Measurements from ENCODE around the gene C1orf122.

Gene C1orf122

GRCh38 chr1:37846647-37847339, 39.2 kb downstream of the C1orf122 start:
- no peak overlapping the region for H3K9ac ChIP-seq (ENCODE audit: low read length in 2 of 2)
- H3K27me3 ChIP-seq (ENCODE audit: control insufficient read depth in 1 of 2, insufficient read depth in 2 of 2, low read length in 2 of 2): no peaks in the 10 kb centered on the region
- H3K27ac ChIP-seq (ENCODE audit: low read length): no peak overlapping the region
- H3K36me3 ChIP-seq (ENCODE audit: control insufficient read depth in 2 of 2, insufficient read depth in 2 of 2, low read length in 2 of 2): peaks cover 3 to 5% of the 10 kb centered on the region in 2 donors
- H3K4me3 ChIP-seq (ENCODE audit: low read length in 2 of 2): no peak overlapping the region
- no peaks in the 10 kb centered on the region for H3K9me3 ChIP-seq (ENCODE audit: control insufficient read depth in 2 of 2, low read length in 2 of 2)
- no peaks in the 10 kb centered on the region for H3K4me1 ChIP-seq (ENCODE audit: control insufficient read depth, insufficient read depth, low read length)

GRCh38 chr1:37849480-37849879, 41.9 kb downstream of the C1orf122 start:
- Histone ChIP-seq H3K27ac (ENCODE audit: low read length) (no peak overlapping the region), H3K4me1 (ENCODE audit: control insufficient read depth, insufficient read depth, low read length) (no peaks in the 10 kb centered on the region), H3K27me3 (ENCODE audit: control insufficient read depth in 1 of 2, insufficient read depth in 2 of 2, low read length in 2 of 2) (no peaks in the 10 kb centered on the region), H3K4me3 (ENCODE audit: low read length in 2 of 2) (no peak overlapping the region), H3K9ac (ENCODE audit: low read length in 2 of 2) (no peak overlapping the region), H3K9me3 (ENCODE audit: control insufficient read depth in 2 of 2, low read length in 2 of 2) (no peaks in the 10 kb centered on the region), H3K36me3 (ENCODE audit: control insufficient read depth in 2 of 2, insufficient read depth in 2 of 2, low read length in 2 of 2) (peaks cover 5 to 7% of the 10 kb centered on the region in 2 donors)

- no peak overlapping the region for H3K27ac ChIP-seq (ENCODE audit: low read length)
- H3K4me3 ChIP-seq (ENCODE audit: low read length in 2 of 2): no peak overlapping the region
- no peaks in the 10 kb centered on the region for H3K9me3 ChIP-seq (ENCODE audit: control insufficient read depth in 2 of 2, low read length in 2 of 2)
- no peaks in the 10 kb centered on the region for H3K4me1 ChIP-seq (ENCODE audit: control insufficient read depth, insufficient read depth, low read length)
- H3K27me3 ChIP-seq (ENCODE audit: control insufficient read depth in 1 of 2, insufficient read depth in 2 of 2, low read length in 2 of 2): no peaks in the 10 kb centered on the region
- peaks cover 8 to 14% of the 10 kb centered on the region in 2 donors for H3K36me3 ChIP-seq (ENCODE audit: control insufficient read depth in 2 of 2, insufficient read depth in 2 of 2, low read length in 2 of 2)
- H3K9ac ChIP-seq (ENCODE audit: low read length in 2 of 2): no peak overlapping the region
Observed at GRCh38 chr1:37850352-37850955, 42.9 kb downstream of the C1orf122 start.

GRCh38 chr1:37851262-37851661, 43.7 kb downstream of the C1orf122 start:
- no peak overlapping the region for H3K27ac ChIP-seq (ENCODE audit: low read length)
- H3K9ac ChIP-seq (ENCODE audit: low read length in 2 of 2): no peak overlapping the region
- peaks cover 2% of the 10 kb centered on the region for H3K4me1 ChIP-seq (ENCODE audit: control insufficient read depth, insufficient read depth, low read length)
- no peaks in the 10 kb centered on the region for H3K9me3 ChIP-seq (ENCODE audit: control insufficient read depth in 2 of 2, low read length in 2 of 2)
- H3K36me3 ChIP-seq (ENCODE audit: control insufficient read depth in 2 of 2, insufficient read depth in 2 of 2, low read length in 2 of 2): peaks cover 8 to 15% of the 10 kb centered on the region in 2 donors
- H3K27me3 ChIP-seq (ENCODE audit: control insufficient read depth in 1 of 2, insufficient read depth in 2 of 2, low read length in 2 of 2): no peaks in the 10 kb centered on the region
- H3K4me3 ChIP-seq (ENCODE audit: low read length in 2 of 2): no peak overlapping the region

GRCh38 chr1:37851782-37852210, 44.2 kb downstream of the C1orf122 start:
- Histone ChIP-seq H3K4me3 (ENCODE audit: low read length in 2 of 2) (no peak overlapping the region), H3K4me1 (ENCODE audit: control insufficient read depth, insufficient read depth, low read length) (peaks cover 2% of the 10 kb centered on the region)

GRCh38 chr1:37853157-37853556, 45.6 kb downstream of the C1orf122 start:
- Histone ChIP-seq H3K4me3 (ENCODE audit: low read length in 2 of 2) (peak overlapping the region in 1 of 2 donors; percentile 5), H3K9ac (ENCODE audit: low read length in 2 of 2) (no peak overlapping the region), H3K36me3 (ENCODE audit: control insufficient read depth in 2 of 2, insufficient read depth in 2 of 2, low read length in 2 of 2) (peaks cover 14 to 18% of the 10 kb centered on the region in 2 donors), H3K27ac (ENCODE audit: low read length) (no peak overlapping the region), H3K27me3 (ENCODE audit: control insufficient read depth in 1 of 2, insufficient read depth in 2 of 2, low read length in 2 of 2) (no peaks in the 10 kb centered on the region), H3K9me3 (ENCODE audit: control insufficient read depth in 2 of 2, low read length in 2 of 2) (no peaks in the 10 kb centered on the region), H3K4me1 (ENCODE audit: control insufficient read depth, insufficient read depth, low read length) (peaks cover 4% of the 10 kb centered on the region)

More at GRCh38 chr1:37851782-37852210, 44.2 kb downstream of the C1orf122 start:
- Histone ChIP-seq H3K27me3 (ENCODE audit: control insufficient read depth in 1 of 2, insufficient read depth in 2 of 2, low read length in 2 of 2) (no peaks in the 10 kb centered on the region), H3K27ac (ENCODE audit: low read length) (no peak overlapping the region), H3K9ac (ENCODE audit: low read length in 2 of 2) (no peak overlapping the region), H3K36me3 (ENCODE audit: control insufficient read depth in 2 of 2, insufficient read depth in 2 of 2, low read length in 2 of 2) (peaks cover 8 to 16% of the 10 kb centered on the region in 2 donors), H3K9me3 (ENCODE audit: control insufficient read depth in 2 of 2, low read length in 2 of 2) (no peaks in the 10 kb centered on the region)

- Histone ChIP-seq H3K27ac (ENCODE audit: low read length) (no peak overlapping the region), H3K9me3 (ENCODE audit: control insufficient read depth in 2 of 2, low read length in 2 of 2) (no peaks in the 10 kb centered on the region), H3K4me3 (ENCODE audit: low read length in 2 of 2) (no peak overlapping the region), H3K4me1 (ENCODE audit: control insufficient read depth, insufficient read depth, low read length) (peaks cover 12% of the 10 kb centered on the region), H3K9ac (ENCODE audit: low read length in 2 of 2) (no peak overlapping the region), H3K36me3 (ENCODE audit: control insufficient read depth in 2 of 2, insufficient read depth in 2 of 2, low read length in 2 of 2) (peaks cover 10 to 18% of the 10 kb centered on the region in 2 donors), H3K27me3 (ENCODE audit: control insufficient read depth in 1 of 2, insufficient read depth in 2 of 2, low read length in 2 of 2) (no peaks in the 10 kb centered on the region)
Observed at GRCh38 chr1:37854406-37854805, 46.8 kb downstream of the C1orf122 start.

Data from stomach smooth muscle (tissue), 2 donors.